Left ventricle myocardium inferior (tissue), 1 donor: ENCODE results near the gene GATA1. TPM values are rescaled to one million over a fixed set of nuclear protein-coding genes. Genes with fewer than 3 reads are reported as not detected.

Experiments used
- DNase-seq: peaks from one replicate; pipeline ENCODE4 v3.0.0-alpha.2; 2020
- H3K27ac ChIP-seq: fragments of 200-600 bp; replicated peaks from 2 replicates; pipeline ENCODE4 v1.8.0; 2021
- H3K27me3 ChIP-seq: fragments of 200-600 bp; 2 replicates; pipeline ENCODE4 v1.8.0; 2021; ENCODE audit warnings: low read depth
- H3K36me3 ChIP-seq: fragments of 200-600 bp; 2 replicates; pipeline ENCODE4 v1.8.0; 2021
- H3K4me1 ChIP-seq: fragments of 200-600 bp; 2 replicates; pipeline ENCODE4 v1.8.0; 2021
- H3K4me3 ChIP-seq: fragments of 200-600 bp; 2 replicates; pipeline ENCODE4 v1.8.0; 2021; ENCODE audit warnings: mild to moderate bottlenecking, moderate library complexity
- H3K9me3 ChIP-seq: fragments of 200-600 bp; replicated peaks from 2 replicates; pipeline ENCODE4 v1.8.0; 2021
- CTCF ChIP-seq: fragments of 200-600 bp; IDR thresholded peaks from 2 replicates; pipeline ENCODE4 v1.8.0; 2021; ENCODE audit warnings: antibody characterized with exemption, mild to moderate bottlenecking, borderline replicate concordance
- intact Hi-C: fragments of 100-400 bp; cut with micrococcal nuclease; formaldehyde crosslinking; loops from one replicate; pipeline ENCODE4 v1.11.0; 2022
- total RNA-seq: library from RNA; stranded (reverse); fragmentation: NEBNext Ultra II Directional; extraction: Animal tissue kit (Norgen Biotek cat#: 25700); gene quantifications from one replicate; pipeline ENCODE4 v1.2.1, GENCODE V29; 2021
- donor health status: DM: no; HTN: yes; CAD: no; lungs with severe emphysema.

GATA1 gene
- total RNA-seq, 1 donor from 2014 or later = not detected

DNA sequence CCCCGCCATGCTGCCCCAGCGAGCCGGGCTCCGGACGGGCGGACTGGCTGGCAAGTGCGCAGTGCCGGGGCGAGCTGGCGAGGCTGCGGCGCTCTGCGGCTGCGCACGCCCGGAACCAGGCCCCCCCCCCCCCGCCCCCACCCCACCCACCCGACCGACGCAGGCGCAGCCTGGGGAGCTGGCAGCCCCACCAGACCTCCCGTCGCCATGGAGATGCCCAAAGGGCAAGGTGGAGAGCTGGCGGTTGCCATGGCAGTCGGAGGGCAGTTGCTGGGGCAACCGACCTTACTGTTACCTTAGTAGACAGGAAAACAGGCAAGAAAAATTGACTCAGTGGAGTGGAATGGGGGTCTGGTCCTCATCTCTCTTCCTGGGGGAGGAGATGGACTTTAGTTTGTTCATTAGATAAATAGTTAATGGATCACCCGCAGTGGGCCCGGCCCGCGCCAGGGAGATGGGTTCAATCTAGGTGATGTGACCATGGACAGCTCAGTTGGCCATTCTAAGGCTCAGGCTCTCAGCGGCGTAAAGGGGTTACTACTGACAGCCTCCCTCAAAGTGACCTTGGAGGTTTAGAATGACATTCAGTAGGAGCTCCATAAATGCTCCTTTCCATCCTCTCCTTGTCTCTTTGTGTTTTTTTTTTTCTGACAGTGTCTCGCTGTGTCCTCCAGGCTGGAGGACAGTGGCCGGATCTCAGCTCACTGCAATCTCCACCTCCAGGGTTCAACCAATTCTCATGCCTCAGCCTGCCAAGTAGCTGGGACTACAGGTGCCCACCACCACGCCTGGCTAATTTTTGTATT is 49.3 kb downstream of the GATA1 start, which contains the start of gene PCSK1N:
PCSK1N (minus strand) TSS at position 87 of the 806 bp plus-strand sequence; CDS start at position 9, 78 bp downstream.
- intact Hi-C loops = no loop called here
- peaks cover 52% of the 10 kb centered on the region for H3K27me3 ChIP-seq
- no peaks in the 10 kb centered on the region for H3K36me3 ChIP-seq
- H3K9me3 ChIP-seq = no peaks in the 10 kb centered on the region
- no peaks in the 10 kb centered on the region for H3K4me1 ChIP-seq
- peak within 1 kb of the TSS; percentile 43 for H3K4me3 ChIP-seq
- no peak for DNase-seq
- no peak for TF ChIP-seq CTCF
- H3K27ac ChIP-seq = no peak within 1 kb of the TSS

DNA sequence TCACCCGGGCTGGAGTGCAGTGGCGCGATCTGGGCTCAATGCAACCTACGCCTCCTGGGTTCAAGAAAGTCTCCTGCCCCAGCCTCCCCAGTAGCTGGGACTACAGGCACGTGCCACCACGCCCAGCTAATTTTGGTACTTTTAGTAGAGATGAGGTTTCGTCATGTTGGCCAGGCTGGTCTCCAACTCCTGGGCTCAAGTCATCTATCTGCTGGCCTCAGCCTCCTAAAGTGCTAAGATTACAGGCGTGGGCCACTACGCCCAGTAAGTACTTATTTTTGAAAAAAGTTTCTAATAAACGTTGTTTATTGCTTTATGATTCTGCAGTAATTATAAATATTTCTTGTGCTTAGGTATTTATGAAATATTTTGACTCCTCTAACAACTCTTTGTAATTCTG is 53.3 kb downstream of the GATA1 start:
- intact Hi-C loops = no loop called here
- no peak for DNase-seq
- H3K27ac ChIP-seq = no peak overlapping the region
- no peaks in the 10 kb centered on the region for H3K4me1 ChIP-seq
- no peaks in the 10 kb centered on the region for H3K9me3 ChIP-seq
- peaks cover 14% of the 10 kb centered on the region for H3K27me3 ChIP-seq
- TF ChIP-seq CTCF = no peak
- no peaks in the 10 kb centered on the region for H3K36me3 ChIP-seq
- no peak overlapping the region for H3K4me3 ChIP-seq

Other genes with a start within 250 kb of the GATA1 start
- gene TBC1D25, start 246.9 kb upstream of the GATA1 start, total RNA-seq = 14.5 TPM
- gene RBM3, start 212.1 kb upstream of the GATA1 start, total RNA-seq = 121 TPM
- 137 TPM for gene WDR13, start 189.1 kb upstream of the GATA1 start, total RNA-seq
- 2.3 TPM for gene WAS, start 102.8 kb upstream of the GATA1 start, total RNA-seq
- gene SUV39H1, start 89.9 kb upstream of the GATA1 start, total RNA-seq = 2.6 TPM
- not detected for gene GLOD5, start 24.8 kb upstream of the GATA1 start, total RNA-seq
- gene HDAC6, start 15.5 kb downstream of the GATA1 start, total RNA-seq = 39.7 TPM
- not detected for gene ERAS, start 39.9 kb downstream of the GATA1 start, total RNA-seq
- not detected for gene PCSK1N, start 49.0 kb downstream of the GATA1 start, total RNA-seq
- 76.1 TPM for gene TIMM17B, start 111.2 kb downstream of the GATA1 start, total RNA-seq
- gene PQBP1, start 111.3 kb downstream of the GATA1 start, total RNA-seq = 60.3 TPM
- gene SLC35A2, start 125.1 kb downstream of the GATA1 start, total RNA-seq = 10.4 TPM
- 3.3 TPM for gene PIM2, start 132.4 kb downstream of the GATA1 start, total RNA-seq
- gene OTUD5, start 171.0 kb downstream of the GATA1 start, total RNA-seq = 21.2 TPM
- 0.30 TPM for gene KCND1, start 185.3 kb downstream of the GATA1 start, total RNA-seq
- gene GRIPAP1, start 215.7 kb downstream of the GATA1 start, total RNA-seq = 20.7 TPM